HG03558 (cell line): Measurements from ENCODE around the gene PIAS4.

ENCODE experiments used
- ATAC-seq: cut with Tn5 transposase; IDR thresholded peaks from one replicate; pipeline ENCODE4 v1.9.1; 2021; ENCODE audit warnings: moderate number of reproducible peaks; ENCODE audit not compliant: unreplicated experiment; ENCODE audit errors: extremely low read depth

The PIAS4 gene

GRCh38 chr19:4053423-4054324 is 46.1 kb downstream of the PIAS4 start:
- no peak for ATAC-seq

GRCh38 chr19:4054441-4055208 is 47.1 kb downstream of the PIAS4 start:
- ATAC-seq, result no peak

GRCh38 chr19:4055209-4055552 is 47.6 kb downstream of the PIAS4 start:
- no peak for ATAC-seq

GRCh38 chr19:4057931-4058692 is 50.6 kb downstream of the PIAS4 start:
- no peak for ATAC-seq

- ATAC-seq, result no peak
Observed at GRCh38 chr19:4058693-4059452, 51.3 kb downstream of the PIAS4 start.

- ATAC-seq, result no peak
Observed at GRCh38 chr19:4059453-4059871, 51.9 kb downstream of the PIAS4 start.

GRCh38 chr19:4059891-4060620 is 52.5 kb downstream of the PIAS4 start:
- ATAC-seq, result no peak

- no peak for ATAC-seq
Observed at GRCh38 chr19:4060621-4061177, 53.2 kb downstream of the PIAS4 start.

GRCh38 chr19:4061178-4061682 is 53.7 kb downstream of the PIAS4 start:
- ATAC-seq, result no peak

- ATAC-seq, result no peak
Observed at GRCh38 chr19:4061683-4062418, 54.3 kb downstream of the PIAS4 start.

GRCh38 chr19:4062419-4063368 is 55.2 kb downstream of the PIAS4 start:
- no peak for ATAC-seq

- ATAC-seq, result no peak
Observed at GRCh38 chr19:4063369-4064148, 56.0 kb downstream of the PIAS4 start.

GRCh38 chr19:4064149-4064495 is 56.6 kb downstream of the PIAS4 start:
- ATAC-seq, result no peak

GRCh38 chr19:4064496-4065260 is 57.1 kb downstream of the PIAS4 start:
- ATAC-seq, result no peak

GRCh38 chr19:4065430-4066175 is 58.1 kb downstream of the PIAS4 start:
- ATAC-seq, result peak; percentile 45
